GM23248 (cell line): ENCODE results near the gene APBA1. TPM values are rescaled to one million over a fixed set of nuclear protein-coding genes. Genes with fewer than 3 reads are reported as not detected.

Experiments
- DNase-seq: peaks from one replicate; pipeline ENCODE4 v3.0.0-alpha.2; 2015
- H2AFZ ChIP-seq: fragments of 200-600 bp; sonication (generic); 2 replicates; pipeline ENCODE4 v1.6.1; 2016; ENCODE audit warnings: antibody characterized with exemption
- H3F3A ChIP-seq: fragments of 200-600 bp; sonication (generic); 2 replicates; pipeline ENCODE4 v1.6.1; 2016; ENCODE audit warnings: mild to moderate bottlenecking, antibody characterized with exemption, mixed run types; ENCODE audit not compliant: insufficient read depth
- H3K27ac ChIP-seq: fragments of 200-600 bp; sonication (generic); 2 replicates; pipeline ENCODE4 v1.5.1; 2016; ENCODE audit warnings: mild to moderate bottlenecking
- H3K27me3 ChIP-seq: fragments of 200-600 bp; sonication (generic); replicated peaks from 2 replicates; pipeline ENCODE4 v1.6.1; 2016; ENCODE audit warnings: mild to moderate bottlenecking; ENCODE audit not compliant: insufficient read depth
- H3K36me3 ChIP-seq: fragments of 200-600 bp; sonication (generic); 2 replicates; pipeline ENCODE4 v1.6.1; 2016; ENCODE audit warnings: low read depth, mild to moderate bottlenecking
- H3K4me1 ChIP-seq: fragments of 200-600 bp; sonication (generic); 2 replicates; pipeline ENCODE4 v1.6.1; 2016; ENCODE audit warnings: mild to moderate bottlenecking; ENCODE audit not compliant: insufficient read depth
- H3K4me2 ChIP-seq: fragments of 200-600 bp; sonication (generic); one replicate; pipeline ENCODE4 v1.6.1; 2016; ENCODE audit warnings: mild to moderate bottlenecking; ENCODE audit not compliant: unreplicated experiment
- H3K4me3 ChIP-seq: fragments of 200-600 bp; sonication (generic); 2 replicates; pipeline ENCODE4 v1.5.1; 2016; ENCODE audit warnings: mild to moderate bottlenecking
- H3K79me2 ChIP-seq: fragments of 200-600 bp; sonication (generic); 2 replicates; pipeline ENCODE4 v1.6.1; 2016; ENCODE audit warnings: mild to moderate bottlenecking; ENCODE audit not compliant: insufficient read depth
- H3K9ac ChIP-seq: fragments of 200-600 bp; sonication (generic); 2 replicates; pipeline ENCODE4 v1.6.1; 2016; ENCODE audit warnings: mild to moderate bottlenecking
- H3K9me2 ChIP-seq: fragments of 200-600 bp; sonication (generic); 2 replicates; pipeline ENCODE4 v1.6.1; 2016; ENCODE audit warnings: mixed run types, mild to moderate bottlenecking, moderate library complexity; ENCODE audit not compliant: insufficient read depth
- H3K9me3 ChIP-seq: fragments of 200-600 bp; sonication (generic); one replicate; pipeline ENCODE4 v1.6.1; 2017; ENCODE audit warnings: low read depth
- H4K20me1 ChIP-seq: fragments of 200-600 bp; sonication (generic); 2 replicates; pipeline ENCODE4 v1.6.0; 2016; ENCODE audit not compliant: insufficient read depth
- EZH2 ChIP-seq: fragments of 200-600 bp; sonication (generic); IDR thresholded peaks from 2 replicates; pipeline ENCODE4 v1.6.1; 2018; ENCODE audit warnings: antibody characterized with exemption, mild to moderate bottlenecking; ENCODE audit not compliant: insufficient read depth, poor library complexity, severe bottlenecking
- EZH2phosphoT487 ChIP-seq: fragments of 200-600 bp; sonication (generic); IDR thresholded peaks from 2 replicates; pipeline ENCODE4 v1.6.1; 2018; ENCODE audit warnings: antibody characterized with exemption, moderate library complexity, mild to moderate bottlenecking, low read depth; ENCODE audit not compliant: insufficient read depth
- WGBS, 2 experiments: methylation state at CpG; one replicate each; pipeline ENCODE4 v1.1.6; 2015 to 2017; ENCODE audit warnings: low lambda C conversion rate in 2 of 2, low coverage in 1 of 2; ENCODE audit errors: missing lambda C conversion rate in 2 of 2; 5-methylcytosine and 5-hydroxymethylcytosine counted together
- in situ Hi-C: fragments of 300-500 bp; cut with MboI; formaldehyde crosslinking; loops from 2 replicates; pipeline ENCODE4 v1.15.0; 2020
- polyA plus RNA-seq: library from polyadenylated mRNA; unstranded; fragments of >200 nt; fragmentation: Nextera tagmentation; extraction: Ambion mirVana; gene quantifications from 2 replicates; pipeline ENCODE4 v1.2.1, GENCODE V29; 2016
- total RNA-seq: library from RNA; depleted of rRNA; stranded (reverse); fragments of >200 nt; shearing (Covaris generic); gene quantifications from 2 replicates; pipeline ENCODE4 v1.2.3, GENCODE V29; 2014

Gene APBA1
- total and polyA plus RNA-seq, 2 experiments from 2014 or later, result 0.93 to 11.3 TPM

GRCh38 chr9:69393425-69393824, 278.7 kb downstream of the APBA1 start:
- H3K9me2 ChIP-seq, result no peaks in the 10 kb centered on the region
- WGBS, 2 experiments, result 65 to 82% methylated on average over 6 of the region's 6 CpGs
- no peak overlapping the region for H3K27ac ChIP-seq
- H3K9ac ChIP-seq, result no peak overlapping the region
- no peaks in the 10 kb centered on the region for H4K20me1 ChIP-seq
- no peaks in the 10 kb centered on the region for H3F3A ChIP-seq
- TF ChIP-seq EZH2 (no peak), EZH2phosphoT487 (no peak)
- no peak for DNase-seq
- no peaks in the 10 kb centered on the region for H3K79me2 ChIP-seq
- no peak overlapping the region for H2AFZ ChIP-seq
- peaks cover 5% of the 10 kb centered on the region; the same call in 1 of the 2 replicates for H3K4me1 ChIP-seq
- H3K4me2 ChIP-seq, result no peak overlapping the region
- no peak overlapping the region for H3K4me3 ChIP-seq
- in situ Hi-C loops, result no loop called here
- H3K27me3 ChIP-seq, result 0 out of 2 replicates have a peak, but pooled peaks cover 8% of the 10 kb centered on the region
- no peaks in the 10 kb centered on the region for H3K9me3 ChIP-seq
- no peaks in the 10 kb centered on the region for H3K36me3 ChIP-seq

DNA sequence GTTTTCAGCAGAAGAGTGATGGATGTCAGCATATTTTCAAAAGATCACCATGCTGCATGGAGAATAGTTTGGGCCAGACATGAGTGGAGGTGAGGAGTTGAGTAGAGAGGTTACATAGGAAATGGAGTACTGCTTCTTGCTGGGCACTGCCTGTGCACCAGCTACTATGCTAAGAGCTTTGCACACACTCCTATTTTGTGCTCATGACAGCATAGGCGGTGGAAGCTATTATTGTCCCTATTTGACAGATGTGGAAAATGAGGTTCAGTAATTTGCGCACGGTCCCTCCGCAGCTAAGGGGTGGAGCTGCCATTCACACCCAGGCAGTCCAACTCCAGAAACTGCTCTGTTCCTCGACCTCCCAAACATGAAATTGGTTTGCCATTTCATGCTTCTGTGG, 279.3 kb downstream of the APBA1 start:
- H3K36me3 ChIP-seq, result no peaks in the 10 kb centered on the region
- no peak overlapping the region for H3K4me3 ChIP-seq
- no peak overlapping the region for H3K27ac ChIP-seq
- H3K79me2 ChIP-seq, result no peaks in the 10 kb centered on the region
- in situ Hi-C loops, result no loop called here
- TF ChIP-seq EZH2phosphoT487 (no peak), EZH2 (no peak)
- no peak for DNase-seq
- H3K4me2 ChIP-seq, result no peak overlapping the region
- whole genome bisulfite sequencing, 2 experiments, result 71 to 74% methylated on average over 5 of the region's 5 CpGs
- H3F3A ChIP-seq, result no peaks in the 10 kb centered on the region
- H3K9me3 ChIP-seq, result no peaks in the 10 kb centered on the region
- no peaks in the 10 kb centered on the region for H4K20me1 ChIP-seq
- H2AFZ ChIP-seq, result no peak overlapping the region
- H3K4me1 ChIP-seq, result peaks cover 5% of the 10 kb centered on the region; the same call in 1 of the 2 replicates
- 0 out of 2 replicates have a peak, but pooled peaks cover 8% of the 10 kb centered on the region for H3K27me3 ChIP-seq
- H3K9me2 ChIP-seq, result no peaks in the 10 kb centered on the region
- no peak overlapping the region for H3K9ac ChIP-seq

GRCh38 chr9:69391946-69392345, 280.2 kb downstream of the APBA1 start:
- WGBS, 2 experiments, result 39 to 42% methylated on average over 7 of the region's 7 CpGs
- Histone ChIP-seq H3K4me1 (no peaks in the 10 kb centered on the region), H3K79me2 (no peaks in the 10 kb centered on the region), H3K4me2 (no peak overlapping the region), H3K27me3 (0 out of 2 replicates have a peak, but pooled peaks cover 10% of the 10 kb centered on the region), H3K4me3 (no peak overlapping the region), H3K27ac (no peak overlapping the region), H3K36me3 (no peaks in the 10 kb centered on the region), H3F3A (no peaks in the 10 kb centered on the region), H3K9ac (no peak overlapping the region), H3K9me2 (no peaks in the 10 kb centered on the region), H3K9me3 (no peaks in the 10 kb centered on the region), H2AFZ (no peak overlapping the region), H4K20me1 (no peaks in the 10 kb centered on the region)
- TF ChIP-seq EZH2 (no peak), EZH2phosphoT487 (no peak)
- in situ Hi-C loops, result no loop called here
- no peak for DNase-seq

- no peaks in the 10 kb centered on the region for H3K9me3 ChIP-seq
- no peaks in the 10 kb centered on the region for H3K4me1 ChIP-seq
- H3F3A ChIP-seq, result no peaks in the 10 kb centered on the region
- no peaks in the 10 kb centered on the region for H3K36me3 ChIP-seq
- no peak for TF ChIP-seq EZH2phosphoT487
- WGBS, 2 experiments, result 83 to 86% methylated on average over 11 of the region's 11 CpGs
- H3K79me2 ChIP-seq, result no peaks in the 10 kb centered on the region
- H3K9ac ChIP-seq, result no peak overlapping the region
- in situ Hi-C loops, result no loop called here
- no peak overlapping the region for H3K4me2 ChIP-seq
- H3K9me2 ChIP-seq, result no peaks in the 10 kb centered on the region
- H3K4me3 ChIP-seq, result no peak overlapping the region
- H3K27me3 ChIP-seq, result 0 out of 2 replicates have a peak, but pooled peaks cover 14% of the 10 kb centered on the region
- H4K20me1 ChIP-seq, result no peaks in the 10 kb centered on the region
- DNase-seq, result no peak
- no peak overlapping the region for H2AFZ ChIP-seq
- no peak overlapping the region for H3K27ac ChIP-seq
Measured at GRCh38 chr9:69391487-69391886, 280.7 kb downstream of the APBA1 start.
